Neural progenitor cell (in vitro differentiated cells): ENCODE measurements around the gene KLK6. TPM values are rescaled to one million over a fixed set of nuclear protein-coding genes. Genes with fewer than 3 reads are reported as not detected.

Experiments
- DNase-seq: peaks from one replicate; pipeline ENCODE4 v3.0.0-alpha.2; 2016; ENCODE audit warnings: low spot score
- H2AFZ ChIP-seq: fragments of 200-600 bp; sonication (generic); replicated peaks from 2 replicates; pipeline ENCODE4 v1.6.1; 2016; ENCODE audit warnings: antibody characterized with exemption
- H3F3A ChIP-seq: fragments of 200-600 bp; sonication (generic); 2 replicates; pipeline ENCODE4 v1.6.1; 2016; ENCODE audit warnings: antibody characterized with exemption, low read depth
- H3K27ac ChIP-seq: fragments of 200-600 bp; sonication (generic); 2 replicates; pipeline ENCODE4 v1.5.1; 2016; ENCODE audit warnings: mild to moderate bottlenecking
- H3K27me3 ChIP-seq: fragments of 200-600 bp; sonication (generic); 2 replicates; pipeline ENCODE4 v1.6.1; 2016; ENCODE audit warnings: mild to moderate bottlenecking, moderate library complexity
- H3K36me3 ChIP-seq: fragments of 200-600 bp; sonication (generic); 2 replicates; pipeline ENCODE4 v1.5.1; 2016
- H3K4me1 ChIP-seq: fragments of 200-600 bp; sonication (generic); 2 replicates; pipeline ENCODE4 v1.6.1; 2016; ENCODE audit warnings: mixed run types
- H3K4me2 ChIP-seq: fragments of 200-600 bp; sonication (generic); 2 replicates; pipeline ENCODE4 v1.6.1; 2016
- H3K4me3 ChIP-seq: fragments of 200-600 bp; sonication (generic); 2 replicates; pipeline ENCODE4 v1.5.1; 2016
- H3K79me2 ChIP-seq: fragments of 200-600 bp; sonication (generic); 2 replicates; pipeline ENCODE4 v1.6.1; 2016; ENCODE audit warnings: low read depth
- H3K9ac ChIP-seq: fragments of 200-600 bp; sonication (generic); 2 replicates; pipeline ENCODE4 v1.6.1; 2016
- H3K9me3 ChIP-seq: fragments of 200-600 bp; sonication (generic); 2 replicates; pipeline ENCODE4 v1.5.1; 2016; ENCODE audit warnings: low read depth
- H4K20me1 ChIP-seq: fragments of 200-600 bp; sonication (generic); 2 replicates; pipeline ENCODE4 v1.6.1; 2016; ENCODE audit warnings: low read depth
- H3K27ac Mint-ChIP-seq: 3 replicates; pipeline ENCODE4 v1.8.0; 2021; ENCODE audit warnings: mixed read lengths
- H3K27me3 Mint-ChIP-seq: 2 replicates; pipeline ENCODE4 v1.8.0; 2022; ENCODE audit warnings: low read depth, mild to moderate bottlenecking, inconsistent platforms, moderate library complexity, mixed read lengths; ENCODE audit not compliant: insufficient read depth
- H3K36me3 Mint-ChIP-seq: 3 replicates; pipeline ENCODE4 v1.8.0; 2021; ENCODE audit warnings: mixed read lengths
- H3K4me1 Mint-ChIP-seq: 3 replicates; pipeline ENCODE4 v1.8.0; 2021; ENCODE audit warnings: mixed read lengths
- H3K4me3 Mint-ChIP-seq: 3 replicates; pipeline ENCODE4 v1.8.0; 2021; ENCODE audit warnings: mild to moderate bottlenecking, moderate library complexity, mixed read lengths
- H3K9me3 Mint-ChIP-seq: 3 replicates; pipeline ENCODE4 v1.8.0; 2020; ENCODE audit warnings: mixed read lengths
- EZH2 ChIP-seq: fragments of 200-600 bp; sonication (generic); IDR thresholded peaks from 2 replicates; pipeline ENCODE4 v1.6.1; 2017; ENCODE audit warnings: antibody characterized with exemption, mild to moderate bottlenecking, moderate library complexity
- EZH2phosphoT487 ChIP-seq: fragments of 200-600 bp; sonication (generic); IDR thresholded peaks from 2 replicates; pipeline ENCODE4 v1.6.1; 2017; ENCODE audit warnings: antibody characterized with exemption
- total RNA-seq: library from RNA; depleted of rRNA; stranded (reverse); fragments of >200 nt; gene quantifications from 2 replicates; pipeline ENCODE4 v1.2.3, GENCODE V29; 2015; ENCODE audit warnings: low replicate concordance
- TF ChIP-seq, protein P1 (sequence below): fragments of 200-600 bp; sonication (generic); IDR thresholded peaks from 2 replicates; pipeline ENCODE4 v1.5.1; 2017; ENCODE audit warnings: antibody characterized with exemption, mild to moderate bottlenecking

The KLK6 gene
- total RNA-seq, 1 donor from 2014 or later = not detected

DNA sequence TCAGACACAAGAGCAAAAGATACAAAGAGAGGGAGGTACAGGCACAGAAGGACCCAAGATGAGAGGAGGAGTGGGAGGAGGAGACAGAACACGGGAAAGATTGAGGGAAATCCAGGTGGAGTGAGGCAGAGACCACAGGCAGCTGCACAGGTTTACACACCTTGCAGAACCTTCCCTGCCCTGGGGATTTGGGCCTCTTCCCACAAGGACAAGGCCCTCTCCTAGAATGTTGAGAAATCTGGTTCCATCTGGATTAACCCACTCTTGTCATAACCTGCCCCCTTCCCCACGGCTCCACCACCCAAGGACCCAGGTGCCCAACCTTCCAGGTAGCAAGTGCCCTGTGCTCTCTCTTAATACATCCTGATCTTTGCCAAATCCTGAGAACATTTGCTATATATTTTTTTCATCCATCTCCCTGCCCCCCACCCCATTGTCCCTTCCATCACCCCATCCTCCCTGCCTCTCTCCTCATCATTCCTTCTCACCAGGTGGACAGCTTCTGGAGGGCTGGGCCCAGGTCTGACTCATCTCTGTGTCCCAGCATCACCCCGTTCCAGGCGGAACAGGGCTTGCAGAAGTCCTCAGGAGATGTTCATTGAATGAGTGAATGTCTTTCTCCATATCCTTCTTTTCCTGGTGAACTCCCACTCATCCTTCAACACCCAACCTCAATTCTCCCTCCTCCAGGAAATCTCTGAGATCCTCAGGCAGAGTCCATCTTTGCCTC, 40.8 kb upstream of the KLK6 start:
- Mint-ChIP-seq H3K4me3 (no peak overlapping the region), H3K36me3 (no peaks in the 10 kb centered on the region), H3K27me3 (peaks cover 23% of the 10 kb centered on the region), H3K4me1 (no peaks in the 10 kb centered on the region), H3K9me3 (no peaks in the 10 kb centered on the region), H3K27ac (no peak overlapping the region)
- TF ChIP-seq, protein P1, sequence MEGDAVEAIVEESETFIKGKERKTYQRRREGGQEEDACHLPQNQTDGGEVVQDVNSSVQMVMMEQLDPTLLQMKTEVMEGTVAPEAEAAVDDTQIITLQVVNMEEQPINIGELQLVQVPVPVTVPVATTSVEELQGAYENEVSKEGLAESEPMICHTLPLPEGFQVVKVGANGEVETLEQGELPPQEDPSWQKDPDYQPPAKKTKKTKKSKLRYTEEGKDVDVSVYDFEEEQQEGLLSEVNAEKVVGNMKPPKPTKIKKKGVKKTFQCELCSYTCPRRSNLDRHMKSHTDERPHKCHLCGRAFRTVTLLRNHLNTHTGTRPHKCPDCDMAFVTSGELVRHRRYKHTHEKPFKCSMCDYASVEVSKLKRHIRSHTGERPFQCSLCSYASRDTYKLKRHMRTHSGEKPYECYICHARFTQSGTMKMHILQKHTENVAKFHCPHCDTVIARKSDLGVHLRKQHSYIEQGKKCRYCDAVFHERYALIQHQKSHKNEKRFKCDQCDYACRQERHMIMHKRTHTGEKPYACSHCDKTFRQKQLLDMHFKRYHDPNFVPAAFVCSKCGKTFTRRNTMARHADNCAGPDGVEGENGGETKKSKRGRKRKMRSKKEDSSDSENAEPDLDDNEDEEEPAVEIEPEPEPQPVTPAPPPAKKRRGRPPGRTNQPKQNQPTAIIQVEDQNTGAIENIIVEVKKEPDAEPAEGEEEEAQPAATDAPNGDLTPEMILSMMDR = no peak
- TF ChIP-seq EZH2 (no peak), EZH2phosphoT487 (no peak)
- Histone ChIP-seq H3K9me3 (no peaks in the 10 kb centered on the region), H3K4me2 (no peak overlapping the region), H3K79me2 (no peaks in the 10 kb centered on the region), H4K20me1 (no peaks in the 10 kb centered on the region), H3K4me1 (no peaks in the 10 kb centered on the region), H3K27me3 (peaks cover 53% of the 10 kb centered on the region), H3F3A (no peaks in the 10 kb centered on the region), H3K4me3 (no peak overlapping the region), H3K27ac (no peak overlapping the region), H2AFZ (no peak overlapping the region), H3K36me3 (no peaks in the 10 kb centered on the region), H3K9ac (no peak overlapping the region)
- no peak for DNase-seq

- H3K27ac Mint-ChIP-seq = no peak overlapping the region
Measured at GRCh38 chr19:51009061-51009891, 39.9 kb upstream of the KLK6 start.

GRCh38 chr19:51007488-51007887, 38.1 kb upstream of the KLK6 start:
- Mint-ChIP-seq H3K27me3 (peaks cover 14% of the 10 kb centered on the region), H3K9me3 (no peaks in the 10 kb centered on the region)

More at GRCh38 chr19:51009061-51009891, 39.9 kb upstream of the KLK6 start:
- no peak overlapping the region for H2AFZ ChIP-seq
- peaks cover 52% of the 10 kb centered on the region for H3K27me3 ChIP-seq
- no peak overlapping the region for H3K4me2 ChIP-seq
- Mint-ChIP-seq H3K27me3 (peaks cover 22% of the 10 kb centered on the region), H3K4me3 (no peak overlapping the region), H3K9me3 (no peaks in the 10 kb centered on the region), H3K4me1 (no peaks in the 10 kb centered on the region), H3K36me3 (no peaks in the 10 kb centered on the region)
- H3F3A ChIP-seq = no peaks in the 10 kb centered on the region
- H3K79me2 ChIP-seq = no peaks in the 10 kb centered on the region
- TF ChIP-seq EZH2phosphoT487 (no peak), EZH2 (no peak)
- TF ChIP-seq, protein P1 = no peak
- H3K36me3 ChIP-seq = no peaks in the 10 kb centered on the region
- no peaks in the 10 kb centered on the region for H3K9me3 ChIP-seq
- H3K9ac ChIP-seq = no peak overlapping the region
- H3K27ac ChIP-seq = no peak overlapping the region
- no peaks in the 10 kb centered on the region for H4K20me1 ChIP-seq
- no peak overlapping the region for H3K4me3 ChIP-seq
- no peak for DNase-seq
- H3K4me1 ChIP-seq = no peaks in the 10 kb centered on the region

More at GRCh38 chr19:51007488-51007887, 38.1 kb upstream of the KLK6 start:
- H3K36me3 Mint-ChIP-seq = no peaks in the 10 kb centered on the region
- H3K4me1 ChIP-seq = no peaks in the 10 kb centered on the region
- H3K4me3 ChIP-seq = no peak overlapping the region
- no peaks in the 10 kb centered on the region for H3K4me1 Mint-ChIP-seq
- H3K27ac ChIP-seq = no peak overlapping the region
- H4K20me1 ChIP-seq = no peaks in the 10 kb centered on the region
- no peaks in the 10 kb centered on the region for H3K9me3 ChIP-seq
- H3K36me3 ChIP-seq = no peaks in the 10 kb centered on the region
- no peak overlapping the region for H3K4me3 Mint-ChIP-seq
- H3F3A ChIP-seq = no peaks in the 10 kb centered on the region
- H3K27me3 ChIP-seq = peaks cover 50% of the 10 kb centered on the region
- DNase-seq = no peak
- H3K9ac ChIP-seq = no peak overlapping the region
- no peak overlapping the region for H3K4me2 ChIP-seq
- TF ChIP-seq EZH2 = no peak
- TF ChIP-seq EZH2phosphoT487 = no peak
- TF ChIP-seq, protein P1 = no peak
- H2AFZ ChIP-seq = no peak overlapping the region
- no peaks in the 10 kb centered on the region for H3K79me2 ChIP-seq
- H3K27ac Mint-ChIP-seq = no peak overlapping the region
